HPDE6-E6E7 (cell line): ENCODE results near the gene CNOT2.
"Not testable (repeated sequence)": the region's sequence is repeated elsewhere in the genome, so short reads cannot be mapped to it uniquely, and the experiment has no call there.

ENCODE experiments used
- DNase-seq: peaks from one replicate; pipeline ENCODE4 v3.0.0; 2011; ENCODE audit warnings: missing footprints; ENCODE audit errors: extremely low spot score

Gene CNOT2

GRCh38 chr12:70365648-70366518 is 122.7 kb downstream of the CNOT2 start, which contains the start of gene KCNMB4:
Gene KCNMB4 (plus strand): TSS chr12:70366290. CDS start chr12:70366735, 445 bp downstream.
- DNase-seq = peak; percentile 29

GRCh38 chr12:70366581-70367257 is 123.5 kb downstream of the CNOT2 start:
- peak; percentile 10 for DNase-seq

- no peak for DNase-seq
Observed at GRCh38 chr12:70367258-70368141, 124.3 kb downstream of the CNOT2 start.

- DNase-seq = no peak
Observed at GRCh38 chr12:70372881-70373280, 129.6 kb downstream of the CNOT2 start.

GRCh38 chr12:70379846-70380245 is 136.6 kb downstream of the CNOT2 start:
- DNase-seq = no peak

- no peak for DNase-seq
Observed at GRCh38 chr12:70383484-70383883, 140.3 kb downstream of the CNOT2 start.

GRCh38 chr12:70383886-70384285 is 140.7 kb downstream of the CNOT2 start:
- no peak for DNase-seq

GRCh38 chr12:70386771-70387170 is 143.5 kb downstream of the CNOT2 start:
- no peak for DNase-seq

- no peak for DNase-seq
Observed at GRCh38 chr12:70389678-70390077, 146.4 kb downstream of the CNOT2 start.

GRCh38 chr12:70392631-70393030 is 149.4 kb downstream of the CNOT2 start:
- not testable (repeated sequence) for DNase-seq

GRCh38 chr12:70393787-70394499 is 150.7 kb downstream of the CNOT2 start:
- no peak for DNase-seq

GRCh38 chr12:70398002-70398401 is 154.8 kb downstream of the CNOT2 start:
- DNase-seq = no peak

- no peak for DNase-seq
Observed at GRCh38 chr12:70398862-70399261, 155.6 kb downstream of the CNOT2 start.

- no peak for DNase-seq
Observed at GRCh38 chr12:70399311-70399710, 156.1 kb downstream of the CNOT2 start.

GRCh38 chr12:70400124-70400523 is 156.9 kb downstream of the CNOT2 start:
- DNase-seq = no peak

GRCh38 chr12:70402597-70402996 is 159.4 kb downstream of the CNOT2 start:
- DNase-seq = no peak

- no peak for DNase-seq
Observed at GRCh38 chr12:70403826-70404225, 160.6 kb downstream of the CNOT2 start.
